ENCODE measurements around the gene C17orf67. TPM values are rescaled to one million over a fixed set of nuclear protein-coding genes. Genes with fewer than 3 reads are reported as not detected.

C17orf67 gene
- total and polyA plus RNA-seq, 4 donors: 0.19 to 1.4 (median 0.78) TPM

- TF ChIP-seq ZBTB33 (IDR thresholded peaks at IDR 0.05): no peak
- no peak for TF ChIP-seq NR2F2 (IDR thresholded peaks at IDR 0.05)
- no peak for TF ChIP-seq HNF4A (conservative IDR thresholded peaks at IDR 0.05)
- TF ChIP-seq GABPA (IDR thresholded peaks at IDR 0.05 in 1 of 2, conservative IDR thresholded peaks at IDR 0.05 in 1 of 2): no peak
- no peak for TF ChIP-seq FOXA2 (IDR thresholded peaks at IDR 0.05)
- no peak for TF ChIP-seq EGR1 (IDR thresholded peaks at IDR 0.05; ENCODE audit: low read depth in 2 of 2)
These were observed 22.6 kb downstream of the C17orf67 start (continued) for GRCh38 chr17:56810891-56811775.

- H3K4me1 ChIP-seq (ENCODE audit: control insufficient read depth in 4 of 4, insufficient read depth in 4 of 4, low read length in 3 of 4): no peaks in the 10 kb centered on the region
- H3K27me3 ChIP-seq (ENCODE audit: control insufficient read depth in 4 of 4, insufficient read depth in 4 of 4, low read length in 3 of 4): no peaks in the 10 kb centered on the region
- TF ChIP-seq YY1 (IDR thresholded peaks at IDR 0.05): no peak
- no peak for TF ChIP-seq HNF4A (conservative IDR thresholded peaks at IDR 0.05)
- TF ChIP-seq TAF1 (conservative IDR thresholded peaks at IDR 0.05): no peak
- TF ChIP-seq ZBTB33 (IDR thresholded peaks at IDR 0.05): no peak
- TF ChIP-seq EGR1 (IDR thresholded peaks at IDR 0.05; ENCODE audit: low read depth in 2 of 2): no peak
- TF ChIP-seq RXRA (IDR thresholded peaks at IDR 0.05): no peak
- TF ChIP-seq NR2F2 (IDR thresholded peaks at IDR 0.05): no peak
- no peak for TF ChIP-seq RAD21 (IDR thresholded peaks at IDR 0.05)
- no peak for TF ChIP-seq ATF3 (IDR thresholded peaks at IDR 0.05)
- TF ChIP-seq JUND (IDR thresholded peaks at IDR 0.05): no peak
- TF ChIP-seq FOXA2 (IDR thresholded peaks at IDR 0.05): no peak
- no peak for TF ChIP-seq GABPA (IDR thresholded peaks at IDR 0.05 in 1 of 2, conservative IDR thresholded peaks at IDR 0.05 in 1 of 2)
- no peak for TF ChIP-seq CTCF (IDR thresholded peaks at IDR 0.05; ENCODE audit: low read depth, low read length, missing input control)
- TF ChIP-seq REST (IDR thresholded peaks at IDR 0.05): no peak
- TF ChIP-seq MAX (IDR thresholded peaks at IDR 0.05): no peak
- TF ChIP-seq SP1 (IDR thresholded peaks at IDR 0.05): no peak
- DNase-seq (ENCODE audit: low spot score): no peak
- H3K9ac ChIP-seq (ENCODE audit: low read depth in 1 of 2, low read length in 2 of 2): no peak overlapping the region
- no peaks in the 10 kb centered on the region for H3K9me3 ChIP-seq (ENCODE audit: control insufficient read depth in 4 of 4, low read length in 3 of 4)
- no peaks in the 10 kb centered on the region for H3K36me3 ChIP-seq (ENCODE audit: control insufficient read depth in 4 of 4, insufficient read depth in 3 of 4, low read depth in 1 of 4, low read length in 3 of 4)
- H3K27ac ChIP-seq (ENCODE audit: low read depth in 1 of 2, low read length in 2 of 2): no peak overlapping the region
- no peak overlapping the region for H3K4me3 ChIP-seq (ENCODE audit: low read depth in 1 of 3, low read length in 3 of 3)
- WGBS: 83% methylated on average over 2 of the region's 2 CpGs
These were observed 23.4 kb downstream of the C17orf67 start for GRCh38 chr17:56810343-56810742.
